ENCODE measurements around the gene ADSL. TPM values are rescaled to one million over a fixed set of nuclear protein-coding genes. Genes with fewer than 3 reads are reported as not detected.
A peak's percentile ranks its signal among the peaks of the same experiment; 100 is the strongest.

Gene ADSL
- polyA plus RNA-seq, 4 donors: 102 to 111 (median 108) TPM

- DNase-seq (ENCODE audit: low read depth in 4 of 4, low spot score in 3 of 4): no peak
Measured at GRCh38 chr22:40434106-40434505, 87.8 kb downstream of the ADSL start.

DNA sequence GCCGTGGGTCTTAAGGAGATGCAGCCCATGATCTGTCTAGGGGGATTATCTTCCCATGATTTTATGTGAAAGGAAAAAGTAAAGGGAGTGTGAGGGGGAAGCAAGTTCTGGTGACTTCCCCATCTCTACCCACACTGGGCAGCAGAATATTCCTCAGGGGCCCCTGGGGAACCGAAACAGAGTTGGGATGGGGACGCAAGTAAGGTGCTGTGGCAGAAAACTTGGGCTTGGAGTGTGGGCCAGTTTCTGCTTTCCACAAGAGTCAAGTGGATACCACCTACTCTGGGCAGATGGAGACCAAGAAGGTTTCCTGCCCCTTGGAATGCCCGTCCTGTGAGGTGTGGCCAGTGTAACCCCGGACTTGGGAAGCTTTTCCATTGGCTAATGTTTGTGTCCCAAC lies 88.4 kb downstream of the ADSL start:
- DNase-seq (ENCODE audit: low read depth in 4 of 4, low spot score in 3 of 4): no peak

- peak; percentile 45 to 53 (median 50) for DNase-seq (ENCODE audit: low read depth in 4 of 4, low spot score in 3 of 4)
Measured at GRCh38 chr22:40436505-40437431, 90.5 kb downstream of the ADSL start.

Other genes with a start within 250 kb of the ADSL start
- gene TNRC6B, start 168.6 kb upstream of the ADSL start, polyA plus RNA-seq (ENCODE audit: insufficient read length in 4 of 4): 10 to 100 TPM; 10.3 to 11.8 (median 11.4) TPM
- 10 to 100 TPM; 58.5 to 79.5 (median 61.3) TPM for gene SGSM3, start 24.1 kb downstream of the ADSL start, polyA plus RNA-seq (ENCODE audit: insufficient read length in 4 of 4)

Measured in right renal pelvis (tissue), 4 donors.